DND-41 (cell line): ENCODE data around the gene PTPRD.

Experiments
- ATAC-seq: fragments of 200-7000 bp; cut with Tn5 transposase; 3 replicates; pipeline ENCODE4 v1.9.1; 2021; ENCODE audit warnings: low read depth; ENCODE audit not compliant: insufficient read depth
- DNase-seq: peaks from one replicate; pipeline ENCODE4 v3.0.0-alpha.2; 2020
- H2AFZ ChIP-seq: 2 replicates; pipeline ENCODE4 v1.6.0; 2012; ENCODE audit warnings: low read depth, low read length
- H3K27ac ChIP-seq: 2 replicates; pipeline ENCODE4 v1.5.1; 2012; ENCODE audit warnings: low read length, inconsistent platforms
- H3K27me3 ChIP-seq: fragments of 200-600 bp; sonication (generic); 2 replicates; pipeline ENCODE4 v1.6.0; 2012; ENCODE audit warnings: low read length, mild to moderate bottlenecking, inconsistent platforms; ENCODE audit not compliant: insufficient read depth, poor library complexity
- H3K36me3 ChIP-seq: 2 replicates; pipeline ENCODE4 v1.5.1; 2012; ENCODE audit warnings: low read length, inconsistent platforms; ENCODE audit not compliant: insufficient read depth
- H3K4me1 ChIP-seq: 2 replicates; pipeline ENCODE4 v1.5.1; 2012; ENCODE audit warnings: mild to moderate bottlenecking, low read length; ENCODE audit not compliant: insufficient read depth
- H3K4me2 ChIP-seq: 2 replicates; pipeline ENCODE4 v1.6.0; 2012; ENCODE audit warnings: mild to moderate bottlenecking, moderate library complexity, low read length, inconsistent platforms; ENCODE audit not compliant: insufficient read depth
- H3K4me3 ChIP-seq, 2 experiments: fragments of 200-600 bp in 1 of 2; shearing (Covaris generic) in 1 of 2; 2 replicates each; pipeline ENCODE4 v1.5.1; 2012 to 2016; ENCODE audit warnings: inconsistent platforms in 2 of 2, low read length in 2 of 2, mild to moderate bottlenecking in 2 of 2, low read depth in 1 of 2, moderate library complexity in 1 of 2
- H3K79me2 ChIP-seq: 2 replicates; pipeline ENCODE4 v1.6.0; 2012; ENCODE audit warnings: low read length, inconsistent platforms; ENCODE audit not compliant: insufficient read depth
- H3K9ac ChIP-seq: 2 replicates; pipeline ENCODE4 v1.6.0; 2012; ENCODE audit warnings: low read depth, mild to moderate bottlenecking, inconsistent platforms, low read length, moderate library complexity
- H3K9me3 ChIP-seq: 2 replicates; pipeline ENCODE4 v1.5.1; 2012; ENCODE audit warnings: low read length, moderate library complexity, mild to moderate bottlenecking, inconsistent platforms; ENCODE audit not compliant: insufficient read depth, severe bottlenecking
- H4K20me1 ChIP-seq: 2 replicates; pipeline ENCODE4 v1.6.0; 2012; ENCODE audit warnings: low read length; ENCODE audit not compliant: insufficient read depth
- CTCF ChIP-seq: IDR thresholded peaks from 2 replicates; pipeline ENCODE4 v1.5.1; 2012; ENCODE audit warnings: borderline replicate concordance, low read length, moderate library complexity, mild to moderate bottlenecking; ENCODE audit not compliant: poor library complexity, severe bottlenecking; ENCODE audit errors: extremely low read depth
- EZH2 ChIP-seq: IDR thresholded peaks from 3 replicates; pipeline ENCODE4 v1.6.1; 2012; ENCODE audit warnings: borderline replicate concordance, low read depth, mild to moderate bottlenecking, moderate library complexity, low read length, inconsistent platforms; ENCODE audit not compliant: severe bottlenecking

Gene PTPRD

GRCh38 chr9:9033022-9033421 lies 1579.8 kb downstream of the PTPRD start:
- TF ChIP-seq CTCF (no peak), EZH2 (no peak)
- Histone ChIP-seq H3K4me1 (no peaks in the 10 kb centered on the region), H3K79me2 (no peaks in the 10 kb centered on the region), H3K9ac (no peak overlapping the region), H2AFZ (no peak overlapping the region), H3K9me3 (no peaks in the 10 kb centered on the region), H3K4me3 (no peak overlapping the region), H3K36me3 (no peaks in the 10 kb centered on the region), H3K27me3 (no peaks in the 10 kb centered on the region), H4K20me1 (no peaks in the 10 kb centered on the region), H3K27ac (no peak overlapping the region), H3K4me2 (no peak overlapping the region)
- ATAC-seq (no peak), DNase-seq (no peak)

DNA sequence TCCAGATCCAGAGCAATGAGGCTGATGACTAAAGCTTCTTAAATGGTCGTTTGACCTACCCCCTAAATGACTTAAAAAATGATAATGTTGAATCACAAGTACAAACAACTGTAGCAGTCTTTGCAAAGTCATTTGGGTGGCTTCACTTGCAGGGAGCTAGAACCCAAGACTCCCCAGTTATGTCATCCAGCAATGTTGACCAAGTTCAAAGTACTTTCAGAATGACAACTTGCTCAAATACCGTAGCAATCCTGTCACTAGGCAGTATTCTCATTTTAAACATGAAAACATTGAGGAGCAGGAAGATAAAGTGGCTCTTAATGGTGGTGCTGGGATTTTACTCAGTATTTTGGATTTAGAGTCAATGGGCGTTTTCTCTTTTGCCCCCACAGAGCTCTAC lies 1596.2 kb downstream of the PTPRD start:
- no peaks in the 10 kb centered on the region for H3K36me3 ChIP-seq
- H3K27ac ChIP-seq, result no peak overlapping the region
- H3K27me3 ChIP-seq, result no peaks in the 10 kb centered on the region
- TF ChIP-seq EZH2 (no peak), CTCF (no peak)
- no peak overlapping the region for H3K9ac ChIP-seq
- no peak overlapping the region for H3K4me2 ChIP-seq
- no peaks in the 10 kb centered on the region for H3K4me1 ChIP-seq
- DNase-seq, result no peak
- no peak overlapping the region for H2AFZ ChIP-seq
- ATAC-seq, result no peak
- no peaks in the 10 kb centered on the region for H4K20me1 ChIP-seq
- H3K79me2 ChIP-seq, result no peaks in the 10 kb centered on the region
- H3K4me3 ChIP-seq, result no peak overlapping the region
- no peaks in the 10 kb centered on the region for H3K9me3 ChIP-seq

DNA sequence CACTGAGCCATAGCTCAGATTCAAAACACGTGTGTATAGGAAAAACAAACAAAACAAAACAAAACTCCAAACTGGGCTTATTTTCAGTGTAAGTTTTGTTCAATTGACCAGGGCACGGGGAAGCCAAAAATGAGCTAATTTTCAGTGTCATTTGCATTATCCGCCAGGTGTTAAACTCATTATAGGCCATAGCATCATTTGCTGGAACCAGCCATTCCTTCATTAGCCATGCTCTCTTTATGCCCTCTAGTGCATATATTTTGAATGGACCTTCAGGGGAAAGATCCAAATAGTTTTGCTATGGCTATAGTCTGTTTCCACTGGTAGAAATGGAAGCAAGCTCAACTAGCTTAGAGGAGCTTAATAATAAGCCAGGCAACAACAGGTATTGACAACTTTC lies 1608.0 kb downstream of the PTPRD start:
- no peaks in the 10 kb centered on the region for H3K4me1 ChIP-seq
- H3K27me3 ChIP-seq, result no peaks in the 10 kb centered on the region
- no peak overlapping the region for H3K9ac ChIP-seq
- no peaks in the 10 kb centered on the region for H3K79me2 ChIP-seq
- no peak overlapping the region for H3K27ac ChIP-seq
- no peak for DNase-seq
- H3K9me3 ChIP-seq, result no peaks in the 10 kb centered on the region
- no peak overlapping the region for H3K4me3 ChIP-seq
- no peak for ATAC-seq
- H3K36me3 ChIP-seq, result no peaks in the 10 kb centered on the region
- no peak overlapping the region for H2AFZ ChIP-seq
- no peaks in the 10 kb centered on the region for H4K20me1 ChIP-seq
- no peak overlapping the region for H3K4me2 ChIP-seq
- TF ChIP-seq EZH2 (no peak), CTCF (peak; percentile 21)
